DMS79 (cell line): ENCODE measurements around the gene NPAS3.

Source experiments
- DNase-seq: peaks from one replicate; lab custom pipeline; 2025; lab: John Stamatoyannopoulos, UW

The NPAS3 gene

DNA sequence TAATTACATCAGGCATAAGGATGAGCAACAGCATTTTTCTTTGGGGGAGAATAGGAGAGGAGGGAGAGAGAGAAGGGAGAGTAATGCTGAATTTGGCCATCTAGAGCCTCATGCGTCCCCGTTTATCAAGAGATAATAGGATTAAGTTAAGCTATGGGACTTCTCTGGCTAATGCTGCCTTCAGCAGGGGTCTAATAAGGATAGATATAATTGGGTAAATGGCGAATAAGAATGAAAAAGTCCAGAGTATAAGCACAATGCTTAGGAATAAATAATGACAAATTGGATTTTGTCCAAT, 542.2 kb downstream of the NPAS3 start:
- no peak for DNase-seq

DNA sequence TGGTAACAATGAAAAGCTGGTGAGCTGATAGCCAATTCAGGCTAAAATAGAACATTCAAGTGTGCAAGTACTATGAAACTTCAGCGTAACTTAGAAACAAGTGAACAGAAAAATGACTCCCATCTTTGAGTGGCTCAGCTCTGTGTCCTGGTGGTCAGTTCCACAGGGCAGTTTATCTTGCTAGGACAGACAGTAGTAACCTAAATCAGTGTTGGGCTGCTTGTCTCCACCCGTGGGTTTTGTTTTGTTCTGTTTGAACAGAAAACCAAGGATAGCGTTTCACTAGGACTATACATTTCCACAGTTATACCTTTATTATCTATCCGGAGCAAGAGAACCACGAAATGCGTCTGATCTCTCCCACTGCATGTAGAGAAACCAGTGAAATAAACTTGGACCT, 544.4 kb downstream of the NPAS3 start:
- DNase-seq: no peak

- no peak for DNase-seq
These were observed 544.9 kb downstream of the NPAS3 start for GRCh38 chr14:33483541-33483940.

DNA sequence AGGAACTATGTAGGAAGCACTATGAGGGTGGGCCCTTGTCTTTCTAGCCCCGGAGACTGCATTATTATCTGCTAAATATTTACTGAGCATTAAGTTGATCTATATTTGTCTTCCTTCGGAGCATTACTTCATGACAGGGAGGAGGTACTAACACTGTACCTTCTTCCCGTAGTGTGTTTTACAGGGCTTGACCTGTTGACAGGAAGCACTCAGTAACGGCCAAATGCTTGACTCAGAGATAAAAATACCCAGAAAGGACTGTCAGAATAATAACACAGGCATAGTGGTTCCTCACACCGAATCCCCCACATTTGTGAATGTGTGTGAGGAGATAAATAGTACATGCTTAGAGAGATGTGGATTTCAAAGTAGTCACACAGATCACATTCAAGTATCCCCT, 545.6 kb downstream of the NPAS3 start:
- no peak for DNase-seq

DNA sequence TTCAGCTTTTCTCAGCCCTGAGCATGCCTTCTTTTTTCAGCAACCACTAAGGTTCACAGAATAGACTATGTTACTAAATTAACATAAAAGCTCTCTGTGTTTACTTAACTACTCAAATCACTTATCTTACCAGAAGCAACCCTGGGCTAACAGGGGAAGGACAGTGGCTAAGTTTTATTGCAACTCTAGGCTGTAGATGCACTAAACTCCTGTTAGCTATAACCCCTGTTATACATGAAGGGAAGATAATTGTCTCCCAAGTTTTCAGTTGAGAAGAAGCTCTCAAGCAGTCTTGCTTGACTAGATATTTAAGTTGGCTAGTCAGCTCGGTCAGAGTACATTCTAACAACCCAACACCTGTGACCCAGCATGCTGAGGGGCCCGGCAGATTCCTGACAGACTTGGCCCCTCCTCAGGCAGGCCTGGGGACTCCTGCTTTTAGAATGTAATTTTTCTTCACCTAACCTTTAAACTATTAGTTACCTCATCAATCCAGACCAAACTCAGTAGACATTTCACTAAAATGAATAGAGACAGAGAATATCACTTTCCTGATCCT, 547.7 kb downstream of the NPAS3 start:
- no peak for DNase-seq

DNA sequence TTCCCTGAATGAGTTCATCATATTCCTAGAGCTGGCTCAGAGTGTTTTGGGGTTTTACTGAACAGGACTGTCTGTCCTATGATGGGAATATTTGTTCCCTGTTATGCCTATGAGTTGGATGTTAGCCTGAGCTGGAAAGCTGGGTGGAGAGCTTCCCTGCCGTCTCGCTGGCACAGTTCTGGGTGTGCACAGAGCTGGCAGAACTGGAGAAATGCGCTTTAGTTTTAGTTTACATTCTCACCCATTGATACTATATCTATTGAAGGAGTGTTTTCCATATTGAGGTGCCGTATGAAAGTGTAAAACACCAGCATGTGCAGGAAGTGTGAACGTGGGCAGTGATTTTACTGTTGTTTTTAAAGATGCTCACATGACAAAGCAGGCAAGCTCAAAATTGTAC, 549.9 kb downstream of the NPAS3 start:
- no peak for DNase-seq

GRCh38 chr14:33490555-33490954, 551.9 kb downstream of the NPAS3 start:
- DNase-seq: no peak

DNA sequence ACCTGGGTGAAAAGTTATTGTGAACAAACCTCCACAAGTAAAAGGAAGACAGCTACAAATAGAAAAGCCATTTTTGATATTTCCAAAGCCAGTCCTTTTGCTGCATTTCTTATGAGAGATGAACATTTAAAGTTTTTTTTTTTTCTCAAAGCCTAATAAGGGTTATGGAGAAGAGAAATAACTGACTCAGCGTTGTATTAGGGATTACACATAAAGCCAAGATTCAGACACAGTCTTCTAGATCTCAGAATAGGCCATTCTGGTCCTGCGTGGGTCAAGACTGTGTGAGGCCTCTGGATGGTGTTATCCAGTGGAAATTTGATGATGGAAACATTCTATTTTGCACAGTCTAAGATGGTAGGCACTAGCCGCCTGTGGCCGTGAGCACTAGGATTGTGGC, 552.4 kb downstream of the NPAS3 start:
- no peak for DNase-seq

GRCh38 chr14:33492491-33492890, 553.8 kb downstream of the NPAS3 start:
- DNase-seq: no peak

- DNase-seq: no peak
These were observed 554.6 kb downstream of the NPAS3 start for GRCh38 chr14:33493266-33493665.

DNA sequence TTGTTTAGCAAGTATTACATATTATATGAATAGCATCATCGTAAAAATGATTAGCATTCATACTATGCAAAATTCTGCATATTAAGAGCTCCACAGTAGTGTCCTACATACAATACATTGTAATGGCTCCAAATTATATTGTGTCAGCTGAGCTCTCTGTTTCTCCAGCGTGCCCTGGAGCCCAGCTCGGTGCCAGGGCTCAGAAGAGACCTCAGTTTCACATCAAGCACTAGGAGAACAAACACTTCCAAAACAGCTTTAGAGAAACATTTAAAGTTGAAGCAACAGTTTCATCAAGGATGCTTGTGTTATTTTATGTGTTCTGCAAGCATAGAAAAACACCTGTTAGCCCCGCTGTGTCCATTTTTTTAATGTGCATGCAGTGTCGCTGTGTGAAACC, 555.3 kb downstream of the NPAS3 start:
- DNase-seq: no peak

GRCh38 chr14:33499687-33500086, 561.0 kb downstream of the NPAS3 start:
- no peak for DNase-seq

GRCh38 chr14:33504246-33505099, 565.8 kb downstream of the NPAS3 start:
- no peak for DNase-seq

DNA sequence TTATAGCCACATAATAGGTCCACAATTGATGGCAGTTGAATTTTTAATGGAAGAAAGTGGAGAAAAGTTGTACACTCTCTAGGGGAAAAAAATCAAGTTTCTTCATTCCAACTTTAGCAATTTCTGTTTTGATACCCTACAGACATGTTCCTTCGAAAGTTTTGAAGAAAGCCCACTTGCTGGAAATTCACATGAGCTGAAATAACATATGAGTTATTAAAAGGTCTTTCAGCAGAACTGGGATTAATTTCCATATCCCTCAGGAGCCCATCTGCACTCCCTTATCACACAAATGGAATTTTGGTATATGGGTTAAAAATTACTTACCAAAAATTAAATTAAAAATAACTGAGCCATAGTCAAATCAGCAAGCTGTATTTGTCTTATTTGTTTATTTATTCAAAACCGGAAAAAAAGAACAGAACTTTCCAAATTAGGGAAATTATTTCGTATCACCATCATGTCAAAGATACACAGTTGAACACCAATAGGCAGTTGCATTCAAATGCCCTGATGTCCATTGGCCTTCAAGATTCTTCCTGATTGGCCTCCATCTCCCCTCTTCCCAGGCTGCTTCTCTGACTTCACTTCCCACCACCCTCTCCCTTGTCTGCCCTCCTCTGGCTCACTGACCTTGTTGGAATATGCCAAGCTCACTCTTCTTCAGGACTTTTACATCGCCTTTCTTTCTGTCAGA, 566.7 kb downstream of the NPAS3 start:
- DNase-seq: no peak

GRCh38 chr14:33505963-33506329, 567.3 kb downstream of the NPAS3 start:
- no peak for DNase-seq

DNA sequence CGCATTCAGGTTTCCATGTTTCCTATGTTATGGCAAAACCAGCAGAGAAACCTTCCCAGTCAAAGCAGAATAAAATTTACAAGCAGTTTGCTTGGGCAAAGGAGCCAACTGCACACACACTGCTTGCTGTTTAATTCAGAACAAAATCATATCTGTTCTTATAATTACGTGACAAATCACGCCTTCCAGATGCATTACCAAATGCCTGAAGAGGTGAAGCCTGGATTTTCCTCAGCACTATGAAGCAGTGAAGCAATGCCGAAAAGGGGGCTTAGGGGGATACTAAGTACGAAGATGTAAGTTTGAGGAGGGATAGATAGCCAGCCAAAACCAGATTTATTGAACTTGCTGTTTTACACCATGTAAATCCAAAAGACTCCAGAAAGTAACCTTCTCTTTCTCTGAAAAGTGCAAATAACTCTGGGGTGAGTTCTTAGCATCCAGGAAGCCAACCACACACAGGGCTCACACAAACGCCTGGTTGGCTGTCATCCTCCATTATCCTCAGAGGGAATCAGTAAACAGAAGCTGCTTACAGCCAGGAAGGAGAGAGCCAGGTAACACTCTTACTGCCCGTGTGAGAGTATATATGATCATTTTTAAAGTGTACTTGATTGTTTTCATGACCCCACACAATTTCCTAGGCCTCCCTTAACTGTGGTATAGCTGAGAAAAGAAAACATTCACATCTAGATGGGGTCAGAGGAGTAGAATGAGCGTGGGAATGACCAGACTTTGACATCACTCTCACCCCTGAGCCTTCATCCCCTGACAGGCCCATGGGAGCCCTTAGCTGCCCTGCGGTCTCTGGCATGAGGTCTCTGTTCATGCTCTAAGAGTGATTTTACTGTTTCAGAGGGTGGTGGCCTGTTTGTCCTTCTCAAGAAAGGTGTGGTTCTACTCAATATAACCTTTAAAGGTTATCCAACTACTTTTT, 569.7 kb downstream of the NPAS3 start:
- DNase-seq: no peak

DNA sequence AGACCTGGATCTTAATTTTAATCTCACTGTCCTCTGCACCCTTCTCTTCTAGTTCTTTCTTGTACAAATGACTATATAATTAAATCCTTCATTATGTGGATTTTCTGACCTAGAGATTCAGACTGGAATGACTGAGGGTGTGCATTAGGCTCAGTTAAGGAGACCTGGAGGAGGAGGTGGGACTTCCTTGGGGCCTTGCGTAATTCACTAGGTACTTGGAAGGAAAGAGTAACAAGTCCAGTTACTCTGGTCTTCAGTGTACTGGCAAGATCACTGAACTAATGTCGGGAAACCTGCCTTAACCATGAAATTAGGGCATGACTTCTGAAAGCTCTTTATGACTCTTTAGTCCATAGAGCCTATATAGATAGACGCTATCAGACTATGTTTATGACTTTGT, 570.8 kb downstream of the NPAS3 start:
- no peak for DNase-seq

DNA sequence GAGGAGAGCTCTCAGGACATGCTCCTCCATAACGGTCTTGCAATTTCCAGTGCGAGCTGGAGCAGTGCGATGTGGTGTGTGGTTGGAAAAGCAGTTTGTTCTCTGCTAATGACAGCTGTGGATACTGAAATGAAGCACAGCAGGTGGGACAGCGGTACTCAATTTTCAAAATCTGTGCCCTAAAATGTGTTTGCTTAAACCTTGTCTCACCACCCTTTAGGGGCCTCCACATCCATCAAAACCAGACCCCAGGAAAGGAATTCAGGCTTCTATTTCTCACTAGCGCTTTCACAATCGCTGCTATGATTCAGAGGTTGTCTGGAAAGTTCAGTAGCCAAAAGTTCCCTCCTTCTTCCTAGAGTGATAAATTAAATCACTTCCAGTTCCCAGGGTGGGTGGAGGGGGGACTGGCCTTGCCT, 571.4 kb downstream of the NPAS3 start:
- DNase-seq: no peak

DNA sequence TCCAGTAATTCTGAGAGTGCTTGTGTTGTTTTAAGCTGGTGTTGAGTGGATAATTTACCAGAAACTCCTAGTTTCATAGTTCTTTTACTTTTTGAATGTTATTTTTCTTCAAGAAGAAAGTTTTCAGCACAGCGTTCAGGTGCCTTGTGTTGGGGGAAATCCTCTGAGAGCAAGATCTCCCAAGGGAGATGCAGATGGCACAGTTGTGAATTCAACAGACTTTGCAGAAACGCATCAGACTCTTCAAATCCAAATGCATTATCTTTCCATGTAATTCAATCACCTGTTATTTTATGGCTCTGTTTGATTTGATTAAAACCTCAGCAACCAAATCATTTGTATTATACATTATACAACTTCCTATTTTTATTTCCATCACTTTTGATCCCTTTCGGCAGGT, 572.3 kb downstream of the NPAS3 start:
- no peak for DNase-seq

GRCh38 chr14:33511851-33512640, 573.4 kb downstream of the NPAS3 start:
- no peak for DNase-seq

DNA sequence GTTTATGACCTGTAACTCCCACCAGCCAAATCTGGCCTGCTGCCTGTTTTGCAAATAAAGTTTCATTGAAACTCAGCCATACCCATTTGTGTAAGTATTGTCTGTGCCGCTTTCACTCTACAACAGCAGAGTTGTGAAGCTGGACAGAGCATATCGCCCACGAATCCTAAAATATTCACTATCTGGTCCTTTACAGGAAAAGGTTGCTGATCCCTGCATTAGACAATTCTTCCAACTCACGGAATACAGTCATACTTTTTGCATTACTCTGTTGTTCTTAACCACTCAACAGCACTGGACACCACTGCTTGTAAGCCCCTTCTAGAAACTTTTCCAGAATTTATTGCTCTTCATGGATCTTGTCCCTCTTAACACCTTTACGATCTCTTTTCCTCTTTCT, 576.8 kb downstream of the NPAS3 start:
- no peak for DNase-seq

DNA sequence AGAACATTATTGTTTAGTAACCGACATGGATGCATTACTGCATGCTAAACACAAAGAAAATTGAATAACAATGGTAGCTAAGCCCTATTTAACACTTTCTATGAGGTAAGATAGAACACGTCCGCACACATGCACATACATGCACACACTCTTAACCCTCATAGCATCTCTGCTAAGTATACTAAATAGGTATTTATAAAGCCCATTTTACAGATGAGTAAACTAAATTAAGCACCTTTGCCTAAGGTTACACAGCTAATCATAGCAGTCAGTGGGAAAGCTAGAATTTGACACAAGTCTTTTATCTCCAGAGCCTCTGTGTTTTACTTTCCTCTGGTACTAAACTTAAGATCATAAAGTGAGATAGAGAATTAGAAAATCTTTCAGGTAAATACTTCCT, 577.2 kb downstream of the NPAS3 start:
- DNase-seq: no peak
